Right ventricle myocardium inferior (tissue), 1 donor: ENCODE data around the gene ZNF557. TPM values are rescaled to one million over a fixed set of nuclear protein-coding genes. Genes with fewer than 3 reads are reported as not detected.

Source experiments
- ATAC-seq: fragments of 200-7000 bp; cut with Tn5 transposase; one replicate; pipeline ENCODE4 v1.9.1; 2020; ENCODE audit warnings: mild to moderate bottlenecking, moderate library complexity
- DNase-seq: peaks from one replicate; pipeline ENCODE4 v3.0.0; 2021; ENCODE audit errors: missing footprints
- intact Hi-C: fragments of 100-400 bp; cut with DNase I; formaldehyde crosslinking; loops from one replicate; pipeline ENCODE4 v1.11.0; 2022
- total RNA-seq: library from RNA; stranded (reverse); fragmentation: NEBNext Ultra II Directional; extraction: Animal tissue kit (Norgen Biotek cat#: 25700); gene quantifications from one replicate; pipeline ENCODE4 v1.2.1, GENCODE V29; 2021
- donor health status: DM: no; HTN: yes; CAD: no; lungs with severe emphysema.

Gene ZNF557
- total RNA-seq, 1 donor from 2014 or later: 3.1 TPM

GRCh38 chr19:7068599-7068998 lies 904 bp upstream of the ZNF557 start:
- no peak for ATAC-seq
- intact Hi-C loops: no loop called here
- DNase-seq: no peak

DNA sequence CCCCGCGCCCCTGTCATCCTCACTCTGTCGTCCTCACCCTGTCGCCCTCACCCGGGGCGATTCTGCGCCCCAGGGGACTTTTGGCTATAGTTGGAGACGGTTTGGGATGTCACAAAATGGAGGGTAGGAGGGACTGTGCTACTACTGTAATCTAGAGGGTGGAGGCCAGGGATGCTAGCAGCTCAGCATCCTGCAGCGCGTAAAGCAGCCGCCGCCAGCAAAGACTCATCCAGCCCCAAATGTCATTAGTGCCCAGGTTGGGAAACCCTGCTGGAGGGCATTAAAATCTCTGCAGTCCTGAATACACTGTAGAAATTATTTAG lies 362 bp downstream of the ZNF557 start:
- intact Hi-C loops: no loop called here
- no peak for ATAC-seq
- no peak for DNase-seq

- no peak for DNase-seq
- intact Hi-C loops: no loop called here
- ATAC-seq: no peak
Measured at GRCh38 chr19:7072541-7072940, 3.0 kb downstream of the ZNF557 start.

GRCh38 chr19:7074705-7075282 lies 5.3 kb downstream of the ZNF557 start:
- intact Hi-C loops: no loop called here
- no peak for ATAC-seq
- no peak for DNase-seq

DNA sequence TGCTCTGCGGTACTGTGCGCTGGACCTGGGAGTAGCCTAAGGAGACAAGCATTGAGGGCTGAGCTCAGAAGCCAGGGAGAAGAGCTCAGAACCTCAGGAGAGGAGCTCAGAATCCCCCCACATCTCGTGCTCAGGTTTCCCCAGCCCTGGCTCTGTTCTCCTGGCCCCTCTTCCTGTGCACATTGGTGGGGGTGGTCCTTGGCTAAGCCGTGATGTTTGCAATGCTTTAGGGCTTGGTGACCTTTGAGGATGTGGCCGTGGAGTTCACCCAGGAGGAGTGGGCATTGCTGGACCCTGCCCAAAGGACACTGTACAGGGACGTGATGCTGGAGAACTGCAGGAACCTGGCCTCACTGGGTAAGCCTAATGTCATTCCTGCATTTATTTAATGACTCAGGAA lies 6.6 kb downstream of the ZNF557 start:
- intact Hi-C loops: no loop called here
- DNase-seq: no peak
- no peak for ATAC-seq

GRCh38 chr19:7078008-7078407 lies 8.5 kb downstream of the ZNF557 start:
- intact Hi-C loops: no loop called here
- ATAC-seq: no peak
- DNase-seq: no peak

DNA sequence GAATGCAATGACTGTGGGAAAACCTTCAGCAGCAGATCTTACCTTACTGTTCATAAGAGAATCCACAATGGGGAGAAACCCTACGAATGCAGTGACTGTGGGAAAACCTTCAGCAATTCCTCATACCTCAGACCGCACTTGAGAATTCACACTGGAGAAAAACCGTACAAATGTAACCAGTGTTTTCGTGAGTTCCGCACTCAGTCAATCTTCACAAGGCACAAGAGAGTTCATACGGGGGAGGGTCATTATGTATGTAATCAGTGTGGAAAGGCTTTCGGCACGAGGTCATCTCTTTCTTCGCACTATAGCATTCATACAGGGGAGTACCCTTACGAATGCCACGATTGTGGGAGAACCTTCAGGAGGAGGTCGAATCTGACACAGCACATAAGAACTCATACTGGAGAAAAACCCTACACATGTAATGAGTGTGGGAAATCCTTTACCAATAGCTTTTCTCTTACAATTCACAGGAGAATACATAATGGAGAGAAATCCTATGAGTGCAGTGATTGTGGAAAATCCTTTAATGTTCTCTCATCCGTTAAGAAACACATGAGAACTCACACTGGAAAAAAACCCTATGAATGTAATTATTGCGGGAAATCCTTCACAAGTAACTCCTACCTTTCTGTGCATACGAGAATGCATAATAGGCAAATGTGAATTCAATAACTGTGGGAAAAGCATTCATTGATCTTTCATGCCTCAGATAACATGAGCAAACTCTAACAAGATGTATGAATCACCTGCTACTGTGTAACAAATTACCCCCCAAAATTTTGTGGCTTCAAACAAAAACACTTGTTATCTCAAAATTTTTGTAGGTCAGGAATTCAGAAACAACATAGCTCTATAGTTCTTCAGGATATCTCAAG lies 13.8 kb downstream of the ZNF557 start:
- DNase-seq (no peak), ATAC-seq (no peak)
- intact Hi-C loops: no loop called here

DNA sequence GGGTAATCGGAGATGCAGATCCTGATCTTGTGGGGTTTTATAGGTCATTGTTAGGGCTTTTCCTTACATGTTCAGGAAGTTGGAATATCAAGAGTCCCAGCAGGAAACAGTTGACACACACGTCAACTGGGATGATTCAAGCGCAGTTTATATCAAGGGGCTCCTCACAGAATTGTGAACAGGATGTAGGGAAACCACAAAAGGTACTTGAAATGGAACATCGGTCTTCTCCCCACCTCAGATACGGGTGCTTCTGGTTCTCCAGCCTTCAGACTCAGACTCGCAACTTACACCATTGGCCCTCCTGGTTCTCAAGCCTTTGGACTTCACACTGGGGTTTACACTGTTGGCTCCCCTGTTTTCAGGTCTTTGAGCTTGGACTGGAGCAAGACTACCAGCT lies 19.5 kb downstream of the ZNF557 start:
- DNase-seq (no peak), ATAC-seq (no peak)
- intact Hi-C loops: no loop called here

DNA sequence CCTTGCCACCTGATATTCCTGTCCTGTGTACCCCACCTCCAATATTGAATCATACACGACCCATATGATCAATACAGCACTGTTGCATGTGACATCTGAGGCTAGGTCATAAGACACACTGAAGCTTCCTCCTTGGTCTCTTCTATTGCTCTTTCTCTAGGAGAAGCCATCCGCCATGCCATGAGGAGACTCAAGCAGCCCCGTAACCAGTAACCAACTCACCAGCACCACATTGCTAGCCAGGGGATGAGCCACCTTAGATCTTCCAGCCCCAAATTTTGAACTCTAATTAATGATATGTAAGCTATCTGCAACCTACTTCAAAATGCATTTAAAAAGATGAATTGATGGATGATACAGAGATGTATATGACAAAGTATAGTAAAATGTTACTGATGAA lies 28.6 kb downstream of the ZNF557 start:
- intact Hi-C loops: no loop called here
- ATAC-seq (no peak), DNase-seq (no peak)

GRCh38 chr19:7098701-7099596 lies 29.4 kb downstream of the ZNF557 start:
- intact Hi-C loops: no loop called here
- DNase-seq (peak; percentile 93), ATAC-seq (peak; percentile 93)

DNA sequence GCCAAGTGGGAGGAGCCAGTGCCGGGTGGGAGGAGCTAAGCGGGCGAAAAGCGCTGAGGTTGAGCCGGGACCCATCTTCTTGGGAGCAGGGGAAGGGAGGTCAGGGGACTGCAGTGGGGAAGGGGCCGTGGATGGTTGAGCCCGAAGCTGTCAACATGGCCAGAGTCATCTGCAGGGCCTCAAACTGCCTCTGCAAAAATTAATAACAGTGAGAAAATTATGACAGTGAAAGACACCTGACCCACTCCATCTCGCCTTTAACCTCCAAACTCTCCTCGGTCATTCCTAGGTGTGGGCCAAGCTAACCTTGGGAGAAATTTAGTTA lies 30.1 kb downstream of the ZNF557 start:
- no peak for ATAC-seq
- DNase-seq: no peak
- intact Hi-C loops: no loop called here

DNA sequence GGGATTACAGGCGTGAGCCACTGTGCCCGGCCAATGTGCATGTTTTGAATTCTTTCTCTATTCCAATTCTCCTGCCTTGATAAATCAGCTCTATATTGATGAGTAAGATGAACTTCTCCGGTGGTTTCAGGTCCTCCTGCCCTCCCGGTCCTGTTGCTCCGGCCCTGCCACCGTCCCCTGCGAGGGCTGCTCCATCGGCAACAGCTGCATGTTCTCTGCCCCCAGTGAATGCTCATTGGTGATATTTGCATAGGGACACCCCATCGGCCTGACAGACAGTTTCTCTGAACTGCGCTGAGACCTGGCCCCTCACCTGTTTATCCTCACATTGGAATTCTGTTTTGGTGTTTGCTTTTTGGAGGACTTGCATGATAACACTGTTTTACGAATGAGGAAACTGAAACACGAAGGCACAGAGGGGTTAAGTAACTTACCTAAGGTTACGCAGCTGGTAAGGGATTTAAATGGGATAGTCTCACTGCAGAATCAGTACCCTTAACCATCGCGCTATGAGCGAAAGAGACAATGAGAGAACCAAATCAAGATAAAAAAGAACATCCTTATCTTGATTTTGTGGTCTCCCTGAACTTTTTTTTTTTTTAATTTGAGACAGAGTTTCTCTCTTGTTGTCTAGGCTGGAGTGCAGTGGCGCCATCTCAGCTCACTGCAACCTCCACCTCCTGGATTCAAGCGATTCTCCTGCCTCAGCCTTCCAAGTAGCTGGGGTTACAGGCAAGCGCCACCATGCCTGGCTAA lies 32.2 kb downstream of the ZNF557 start:
- intact Hi-C loops: loop anchor here (1.0 kb wide), 1 partner anchor 240 kb away; no protein-coding TSS in a partner anchor
- ATAC-seq (no peak), DNase-seq (no peak)

DNA sequence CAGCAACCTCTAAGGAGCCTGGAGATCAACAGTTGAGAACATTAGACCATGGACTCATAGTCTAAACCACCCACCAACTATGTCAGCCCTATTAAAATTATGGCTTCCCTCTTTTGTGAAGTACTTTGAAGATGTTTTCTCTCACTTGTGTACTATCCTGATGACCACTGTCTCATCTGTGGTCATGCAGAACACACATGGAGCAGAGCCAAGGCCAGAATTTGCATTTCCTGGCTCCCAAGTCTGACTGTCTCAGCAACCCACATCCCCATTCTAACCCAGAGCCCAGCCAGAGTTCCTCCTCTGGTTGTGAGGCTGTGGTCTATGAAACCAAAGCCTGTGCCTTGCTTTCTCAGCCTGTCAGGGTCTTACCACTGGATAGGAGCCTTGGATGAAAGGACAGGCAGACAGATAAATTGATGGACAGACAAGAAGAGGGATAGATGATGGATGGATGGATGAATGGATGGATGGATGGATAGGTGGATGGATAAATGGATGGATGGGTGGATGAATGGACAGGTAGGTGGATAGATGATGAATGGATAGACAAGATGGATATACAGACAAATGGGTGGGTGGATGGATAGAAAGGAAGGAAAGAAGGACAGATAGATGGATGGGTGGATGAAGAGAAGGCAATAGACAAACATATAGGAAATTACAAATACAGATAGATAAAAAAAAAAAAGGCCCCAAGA lies 35.4 kb downstream of the ZNF557 start:
- DNase-seq: no peak
- no peak for ATAC-seq
- intact Hi-C loops: no loop called here

GRCh38 chr19:7106711-7107657 lies 37.5 kb downstream of the ZNF557 start:
- no peak for DNase-seq
- ATAC-seq: no peak
- intact Hi-C loops: no loop called here

GRCh38 chr19:7109678-7110289 lies 40.3 kb downstream of the ZNF557 start:
- DNase-seq (no peak), ATAC-seq (no peak)
- intact Hi-C loops: no loop called here

GRCh38 chr19:7112675-7113074 lies 43.2 kb downstream of the ZNF557 start:
- ATAC-seq: no peak
- no peak for DNase-seq
- intact Hi-C loops: no loop called here

- DNase-seq: no peak
- intact Hi-C loops: no loop called here
- no peak for ATAC-seq
Measured at GRCh38 chr19:7113233-7113632, 43.7 kb downstream of the ZNF557 start.
